Measurements from ENCODE around the gene ALDH1A1. TPM values are rescaled to one million over a fixed set of nuclear protein-coding genes. Genes with fewer than 3 reads are reported as not detected.

Gene ALDH1A1
- total and polyA plus RNA-seq, 2 donors from 2014 or later, result 191 to 295 TPM

DNA sequence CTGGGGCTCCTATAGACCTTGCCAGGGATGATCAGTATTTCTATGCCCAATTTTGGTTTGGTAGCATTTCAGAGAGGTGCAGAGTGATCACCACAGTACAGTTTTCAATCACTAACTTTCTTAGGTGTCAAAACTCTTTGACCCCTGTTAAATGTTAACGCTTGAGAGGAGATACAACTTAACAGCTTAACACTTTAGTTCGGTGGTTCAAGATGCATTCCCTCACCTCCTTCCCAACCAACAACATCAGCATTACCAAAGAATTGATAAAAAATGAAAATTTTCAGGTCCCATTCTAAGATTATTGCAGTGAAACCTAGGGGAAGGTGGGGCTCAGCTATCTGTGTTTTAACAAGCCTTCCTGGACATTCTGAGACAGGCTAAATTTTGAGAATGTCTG lies 16.2 kb downstream of the ALDH1A1 start:
- peaks cover 0 to 21% (median 0%) of the 10 kb centered on the region in 3 donors for H3K4me1 ChIP-seq (ENCODE audit: control insufficient read depth in 2 of 3, insufficient read depth in 2 of 3, low read depth in 1 of 3, low read length in 3 of 3)
- H3K27ac ChIP-seq (ENCODE audit: low read depth in 2 of 2, low read length in 2 of 2), result no peak overlapping the region
- H3K27me3 ChIP-seq (ENCODE audit: control insufficient read depth, insufficient read depth, low read length), result no peaks in the 10 kb centered on the region
- no peaks in the 10 kb centered on the region for H3K36me3 ChIP-seq (ENCODE audit: control insufficient read depth in 2 of 3, insufficient read depth in 3 of 3, low read length in 3 of 3)
- H3K4me3 ChIP-seq (ENCODE audit: low read length in 3 of 3), result no peak overlapping the region
- no peak for FAIRE-seq
- DNase-seq, result no peak
- intact Hi-C loops (cut with DNase I), result no loop called here
- TF ChIP-seq, protein P1, sequence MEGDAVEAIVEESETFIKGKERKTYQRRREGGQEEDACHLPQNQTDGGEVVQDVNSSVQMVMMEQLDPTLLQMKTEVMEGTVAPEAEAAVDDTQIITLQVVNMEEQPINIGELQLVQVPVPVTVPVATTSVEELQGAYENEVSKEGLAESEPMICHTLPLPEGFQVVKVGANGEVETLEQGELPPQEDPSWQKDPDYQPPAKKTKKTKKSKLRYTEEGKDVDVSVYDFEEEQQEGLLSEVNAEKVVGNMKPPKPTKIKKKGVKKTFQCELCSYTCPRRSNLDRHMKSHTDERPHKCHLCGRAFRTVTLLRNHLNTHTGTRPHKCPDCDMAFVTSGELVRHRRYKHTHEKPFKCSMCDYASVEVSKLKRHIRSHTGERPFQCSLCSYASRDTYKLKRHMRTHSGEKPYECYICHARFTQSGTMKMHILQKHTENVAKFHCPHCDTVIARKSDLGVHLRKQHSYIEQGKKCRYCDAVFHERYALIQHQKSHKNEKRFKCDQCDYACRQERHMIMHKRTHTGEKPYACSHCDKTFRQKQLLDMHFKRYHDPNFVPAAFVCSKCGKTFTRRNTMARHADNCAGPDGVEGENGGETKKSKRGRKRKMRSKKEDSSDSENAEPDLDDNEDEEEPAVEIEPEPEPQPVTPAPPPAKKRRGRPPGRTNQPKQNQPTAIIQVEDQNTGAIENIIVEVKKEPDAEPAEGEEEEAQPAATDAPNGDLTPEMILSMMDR (IDR thresholded peaks at IDR 0.05; ENCODE audit: borderline replicate concordance, extremely low read depth, insufficient read depth), result no peak
- no peaks in the 10 kb centered on the region for H3K9me3 ChIP-seq (ENCODE audit: control insufficient read depth in 2 of 3, insufficient read depth in 1 of 3, low read length in 3 of 3)
- no peak overlapping the region for H3K9ac ChIP-seq (ENCODE audit: low read length in 3 of 3)

- H3K9me3 ChIP-seq (ENCODE audit: control insufficient read depth in 2 of 3, insufficient read depth in 1 of 3, low read length in 3 of 3), result no peaks in the 10 kb centered on the region
- FAIRE-seq (no peak), DNase-seq (no peak)
- H3K27me3 ChIP-seq (ENCODE audit: control insufficient read depth, insufficient read depth, low read length), result no peaks in the 10 kb centered on the region
- peak overlapping the region; percentile 18 to 41 for H3K27ac ChIP-seq (ENCODE audit: low read depth in 2 of 2, low read length in 2 of 2)
- no peaks in the 10 kb centered on the region for H3K36me3 ChIP-seq (ENCODE audit: control insufficient read depth in 2 of 3, insufficient read depth in 3 of 3, low read length in 3 of 3)
- no peak overlapping the region for H3K9ac ChIP-seq (ENCODE audit: low read length in 3 of 3)
- peaks cover 0 to 21% (median 0%) of the 10 kb centered on the region in 3 donors for H3K4me1 ChIP-seq (ENCODE audit: control insufficient read depth in 2 of 3, insufficient read depth in 2 of 3, low read depth in 1 of 3, low read length in 3 of 3)
- H3K4me3 ChIP-seq (ENCODE audit: low read length in 3 of 3), result no peak overlapping the region
- TF ChIP-seq, protein P1 (IDR thresholded peaks at IDR 0.05; ENCODE audit: borderline replicate concordance, extremely low read depth, insufficient read depth), result no peak
- intact Hi-C loops (cut with DNase I), result no loop called here
These were observed 16.6 kb downstream of the ALDH1A1 start for GRCh38 chr9:72936266-72936665.

- TF ChIP-seq, protein P1 (IDR thresholded peaks at IDR 0.05; ENCODE audit: borderline replicate concordance, extremely low read depth, insufficient read depth), result no peak
- Histone ChIP-seq H3K4me3 (ENCODE audit: low read length in 3 of 3) (no peak overlapping the region), H3K27me3 (ENCODE audit: control insufficient read depth, insufficient read depth, low read length) (no peaks in the 10 kb centered on the region), H3K36me3 (ENCODE audit: control insufficient read depth in 2 of 3, insufficient read depth in 3 of 3, low read length in 3 of 3) (no peaks in the 10 kb centered on the region), H3K9me3 (ENCODE audit: control insufficient read depth in 2 of 3, insufficient read depth in 1 of 3, low read length in 3 of 3) (no peaks in the 10 kb centered on the region), H3K27ac (ENCODE audit: low read depth in 2 of 2, low read length in 2 of 2) (no peak overlapping the region), H3K4me1 (ENCODE audit: control insufficient read depth in 2 of 3, insufficient read depth in 2 of 3, low read depth in 1 of 3, low read length in 3 of 3) (peaks cover 0 to 21% (median 0%) of the 10 kb centered on the region in 3 donors), H3K9ac (ENCODE audit: low read length in 3 of 3) (no peak overlapping the region)
- intact Hi-C loops (cut with DNase I), result no loop called here
- no peak for FAIRE-seq
- no peak for DNase-seq
These were observed 17.3 kb downstream of the ALDH1A1 start for GRCh38 chr9:72935595-72935994.
